Activated T-helper 17 cell treated with anti-CD3 and anti-CD28 coated beads, Interleukin-2, amount 50 U/mL, for 72 hours (primary cell): Measurements from ENCODE around the gene MSN. TPM values are rescaled to one million over a fixed set of nuclear protein-coding genes. Genes with fewer than 3 reads are reported as not detected.
A peak's percentile ranks its signal among the peaks of the same experiment; 100 is the strongest.
"Not testable (repeated sequence)": the region's sequence is repeated elsewhere in the genome, so short reads cannot be mapped to it uniquely, and the experiment has no call there.

Source experiments
- ATAC-seq: fragments of 150-1000 bp; cut with Tn5 transposase; replicated peaks from 2 replicates; pipeline ENCODE4 v1.10.0; 2021; ENCODE audit warnings: mild to moderate bottlenecking, moderate library complexity
- H3K27ac Mint-ChIP-seq: one replicate; pipeline ENCODE4 v1.8.0; 2022; ENCODE audit warnings: mixed read lengths
- H3K27me3 Mint-ChIP-seq: one replicate; pipeline ENCODE4 v1.8.0; 2022; ENCODE audit warnings: mixed read lengths
- H3K36me3 Mint-ChIP-seq: one replicate; pipeline ENCODE4 v1.8.0; 2022; ENCODE audit warnings: low read depth, mild to moderate bottlenecking, mixed read lengths
- H3K4me1 Mint-ChIP-seq: one replicate; pipeline ENCODE4 v1.8.0; 2022; ENCODE audit warnings: mixed read lengths
- H3K4me3 Mint-ChIP-seq: one replicate; pipeline ENCODE4 v1.8.0; 2022; ENCODE audit warnings: mild to moderate bottlenecking, mixed read lengths
- H3K9me3 Mint-ChIP-seq: one replicate; pipeline ENCODE4 v1.8.0; 2022; ENCODE audit warnings: mixed read lengths
- total RNA-seq, 2 donors: library from RNA; stranded (reverse); gene quantifications; one replicate each; pipeline ENCODE4 v1.2.3, GENCODE V29; 2022

The MSN gene
- total RNA-seq, 2 donors from 2014 or later = 436 to 440 TPM

DNA sequence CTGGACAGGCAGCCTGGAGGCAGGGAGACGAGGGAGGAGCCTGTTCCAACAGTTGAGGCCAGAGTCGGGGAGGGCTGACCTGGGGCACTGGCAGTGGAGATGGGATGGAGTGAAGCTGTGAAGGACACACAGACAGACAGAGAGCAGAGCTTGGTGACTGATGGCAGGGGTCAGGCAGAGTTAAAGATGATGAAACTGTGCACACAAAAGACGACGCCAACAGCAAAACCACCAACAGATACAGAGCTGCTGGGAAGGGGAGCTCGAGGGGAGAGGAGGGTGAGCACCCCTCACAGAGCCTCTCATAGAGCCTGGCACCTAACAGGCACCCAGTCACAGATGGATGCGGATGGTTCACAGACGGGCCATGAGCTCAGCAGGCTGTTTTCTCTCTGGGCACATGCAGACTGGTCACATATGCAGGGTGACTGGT lies 10.4 kb upstream of the MSN start:
- peak; percentile 44 for ATAC-seq
- not testable (repeated sequence) for H3K9me3 Mint-ChIP-seq, H3K36me3 Mint-ChIP-seq, H3K27me3 Mint-ChIP-seq
- peaks cover 12% of the 10 kb centered on the region for H3K4me1 Mint-ChIP-seq
- peak overlapping the region; percentile 82 for H3K4me3 Mint-ChIP-seq
- H3K27ac Mint-ChIP-seq = peak overlapping the region; percentile 93

DNA sequence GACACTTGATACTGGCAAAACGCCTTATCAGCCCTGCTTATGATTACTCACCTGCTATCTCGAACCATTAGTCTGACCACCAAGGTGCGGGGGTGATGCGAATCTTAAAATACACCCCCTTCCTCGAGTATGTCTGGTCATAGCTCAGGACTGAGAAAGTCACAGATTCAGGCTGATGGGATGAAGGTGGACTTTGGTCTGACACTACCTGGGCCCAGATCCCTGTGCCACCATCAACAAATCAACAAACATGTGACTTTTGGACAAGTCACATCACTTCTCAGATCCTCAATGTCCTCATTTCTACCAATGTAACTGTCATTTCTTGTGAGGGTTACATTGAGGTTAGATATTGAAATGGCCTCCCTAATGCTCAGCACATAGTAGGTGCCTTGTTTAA lies 9.8 kb upstream of the MSN start:
- H3K9me3 Mint-ChIP-seq = no peaks in the 10 kb centered on the region
- H3K36me3 Mint-ChIP-seq = no peaks in the 10 kb centered on the region
- no peaks in the 10 kb centered on the region for H3K27me3 Mint-ChIP-seq
- peaks cover 12% of the 10 kb centered on the region for H3K4me1 Mint-ChIP-seq
- H3K27ac Mint-ChIP-seq = peak overlapping the region; percentile 50
- ATAC-seq = no peak
- peak overlapping the region; percentile 82 for H3K4me3 Mint-ChIP-seq

DNA sequence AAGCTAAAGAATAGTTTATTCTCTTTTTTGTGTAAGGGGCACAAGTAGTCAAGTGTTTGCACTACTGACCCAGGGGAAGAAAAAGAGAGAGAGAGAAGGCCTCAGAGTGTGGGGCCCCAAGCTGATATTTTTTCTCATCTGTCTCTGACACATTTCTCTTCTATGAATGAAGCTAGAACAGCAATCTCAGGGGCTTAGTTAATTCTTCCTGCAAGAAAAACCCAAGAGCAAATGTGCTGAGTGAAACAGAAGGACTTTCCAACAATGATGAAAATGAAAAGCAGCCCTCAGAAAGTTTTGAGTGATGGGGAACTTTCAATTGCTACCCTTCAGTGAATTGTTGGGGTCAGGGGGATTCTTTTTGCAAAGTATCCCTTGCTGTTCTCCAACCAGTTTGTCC lies 9.2 kb upstream of the MSN start:
- Mint-ChIP-seq H3K4me1 (peaks cover 12% of the 10 kb centered on the region), H3K9me3 (no peaks in the 10 kb centered on the region), H3K4me3 (peak overlapping the region; percentile 82), H3K36me3 (no peaks in the 10 kb centered on the region), H3K27me3 (no peaks in the 10 kb centered on the region), H3K27ac (peak overlapping the region; percentile 50)
- peak; percentile 35 for ATAC-seq

DNA sequence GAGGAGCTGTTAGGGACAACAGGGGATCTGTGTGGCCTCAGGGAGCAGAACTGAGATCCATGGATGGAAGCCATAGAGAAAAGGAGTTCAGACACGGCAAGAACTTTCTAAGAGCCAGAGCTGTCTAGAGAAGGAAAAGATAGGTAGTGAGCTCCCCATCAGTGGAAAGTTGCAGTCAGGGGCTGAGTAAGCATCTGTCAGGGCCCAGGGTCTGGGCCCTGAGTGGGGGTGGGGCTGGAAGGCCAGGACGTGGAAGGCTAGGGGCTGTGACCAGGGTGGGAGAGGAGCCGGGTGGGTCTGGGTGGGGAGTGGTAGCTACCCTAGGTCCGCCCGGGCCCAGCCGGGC lies 324 bp upstream of the MSN start:
- no peaks in the 10 kb centered on the region for H3K27me3 Mint-ChIP-seq

DNA sequence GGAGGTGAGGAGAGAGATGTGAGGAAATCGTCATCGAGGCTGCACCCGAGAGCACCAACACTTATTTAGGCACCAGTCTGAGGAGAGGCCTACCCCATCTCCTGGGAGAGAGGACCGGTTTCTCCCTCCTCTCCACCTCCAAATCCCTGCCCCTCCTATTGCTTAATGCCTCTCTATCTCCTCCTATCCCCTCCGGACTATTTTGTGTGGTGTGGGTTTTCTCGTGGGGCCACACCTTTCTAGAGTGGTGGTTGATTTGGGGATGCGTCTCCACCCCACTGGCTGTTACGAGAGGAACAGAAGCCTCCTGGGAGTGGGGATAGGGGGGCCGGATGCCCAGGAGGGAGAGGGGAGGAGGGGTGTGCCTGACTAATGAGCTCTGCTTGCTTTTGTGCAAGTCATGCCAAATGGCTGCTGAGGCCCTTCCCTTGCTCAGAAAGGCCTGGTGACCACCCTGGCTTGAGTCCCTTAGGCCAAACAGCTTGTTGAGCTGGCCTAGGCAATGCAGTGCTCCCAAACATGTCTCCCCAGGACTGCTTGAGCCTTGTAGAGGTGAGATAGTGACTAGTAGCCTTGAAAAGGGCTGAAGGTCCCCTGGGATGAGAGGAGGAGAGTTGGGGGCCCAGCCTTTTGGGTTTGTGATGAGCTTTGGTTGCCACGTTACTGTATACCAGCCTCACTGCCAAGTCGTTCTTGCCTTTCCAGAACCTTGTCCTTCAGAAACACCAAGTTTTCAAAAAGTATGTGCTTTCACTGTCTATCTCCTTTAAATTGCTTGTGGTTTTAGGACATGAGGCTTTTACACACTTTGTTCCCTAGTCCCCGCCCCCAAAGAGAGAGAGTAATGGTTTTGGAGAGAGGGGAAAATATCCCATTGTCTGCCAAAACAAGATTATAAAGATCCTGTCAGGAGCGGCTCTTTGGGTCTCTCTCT lies 1.2 kb downstream of the MSN start:
- Mint-ChIP-seq H3K4me1 (peaks cover 18% of the 10 kb centered on the region), H3K4me3 (peak overlapping the region; percentile 96), H3K9me3 (no peaks in the 10 kb centered on the region), H3K27ac (peak overlapping the region; percentile 96), H3K27me3 (no peaks in the 10 kb centered on the region), H3K36me3 (peaks cover 65% of the 10 kb centered on the region)
- ATAC-seq = peak; percentile 29

More for the DNA sequence above, 324 bp upstream of the MSN start:
- Mint-ChIP-seq H3K36me3 (peaks cover 50% of the 10 kb centered on the region), H3K4me3 (peak overlapping the region; percentile 96), H3K4me1 (peaks cover 11% of the 10 kb centered on the region), H3K27ac (peak overlapping the region; percentile 96), H3K9me3 (no peaks in the 10 kb centered on the region)
- peak; percentile 52 for ATAC-seq

DNA sequence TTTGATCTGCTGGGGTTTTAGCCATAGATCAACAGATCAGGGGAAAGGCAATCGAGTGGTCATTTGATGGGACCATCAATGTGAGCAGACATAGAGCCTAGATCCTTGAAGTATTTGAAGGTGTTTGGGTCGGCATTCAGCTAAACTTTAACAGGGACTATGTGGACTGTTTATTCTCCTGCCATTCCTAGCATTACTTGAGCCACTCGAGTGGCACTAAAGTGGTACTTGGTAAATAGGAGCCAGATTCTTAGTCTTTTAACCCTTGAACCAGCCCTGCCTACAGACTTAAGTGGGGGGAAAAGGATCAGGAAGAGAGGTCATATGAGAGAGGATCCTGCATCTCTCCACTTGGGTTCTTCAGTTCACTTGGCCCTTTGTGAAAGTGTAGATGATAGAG lies 3.8 kb downstream of the MSN start:
- Mint-ChIP-seq H3K36me3 (peaks cover 91% of the 10 kb centered on the region), H3K27ac (peak overlapping the region; percentile 96), H3K4me3 (peak overlapping the region; percentile 96), H3K9me3 (no peaks in the 10 kb centered on the region), H3K4me1 (peaks cover 29% of the 10 kb centered on the region), H3K27me3 (no peaks in the 10 kb centered on the region)
- no peak for ATAC-seq

DNA sequence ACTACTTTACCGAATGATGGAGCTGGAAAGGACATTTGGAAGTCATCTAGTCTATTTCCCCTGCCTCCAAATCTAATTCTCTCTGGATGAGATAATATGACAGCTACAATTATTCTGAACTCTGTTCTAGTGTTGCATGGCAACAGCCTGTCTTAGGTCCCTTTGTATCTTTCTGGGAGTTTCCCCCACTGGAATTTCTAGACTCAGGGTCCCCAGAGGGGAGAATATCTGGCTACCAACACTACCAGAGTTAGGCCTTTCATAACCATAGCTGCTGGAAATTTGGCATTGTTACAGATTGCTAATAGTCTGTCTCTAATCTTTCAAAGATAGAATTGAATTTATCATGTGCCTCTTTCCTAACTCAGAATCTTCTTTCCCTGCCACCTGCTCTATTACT lies 4.5 kb downstream of the MSN start:
- H3K27ac Mint-ChIP-seq = peak overlapping the region; percentile 96
- H3K4me1 Mint-ChIP-seq = peaks cover 25% of the 10 kb centered on the region
- peaks cover 95% of the 10 kb centered on the region for H3K36me3 Mint-ChIP-seq
- no peak for ATAC-seq
- H3K27me3 Mint-ChIP-seq = no peaks in the 10 kb centered on the region
- H3K4me3 Mint-ChIP-seq = peak overlapping the region; percentile 96
- H3K9me3 Mint-ChIP-seq = no peaks in the 10 kb centered on the region

DNA sequence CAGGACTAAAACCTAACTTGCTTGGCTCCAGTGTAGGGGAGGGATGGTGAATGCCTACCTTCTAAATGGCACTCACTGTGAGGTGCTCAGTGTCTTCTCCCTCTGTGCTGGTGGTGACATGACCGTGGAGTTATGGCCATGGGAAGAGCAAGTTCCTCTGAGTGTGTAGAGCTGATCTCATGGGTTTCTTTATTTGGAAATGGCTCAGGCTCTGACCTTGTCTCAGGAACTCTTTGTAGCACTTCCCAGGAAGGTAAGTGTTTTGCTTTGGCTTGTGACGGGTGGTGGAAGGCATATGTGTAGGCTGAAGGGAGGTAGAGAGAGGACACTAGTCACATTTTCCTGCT lies 6.4 kb downstream of the MSN start:
- ATAC-seq = no peak
- Mint-ChIP-seq H3K4me3 (peak overlapping the region; percentile 96), H3K4me1 (peaks cover 32% of the 10 kb centered on the region), H3K27ac (peak overlapping the region; percentile 96), H3K9me3 (no peaks in the 10 kb centered on the region), H3K27me3 (no peaks in the 10 kb centered on the region), H3K36me3 (peaks cover 99% of the 10 kb centered on the region)

DNA sequence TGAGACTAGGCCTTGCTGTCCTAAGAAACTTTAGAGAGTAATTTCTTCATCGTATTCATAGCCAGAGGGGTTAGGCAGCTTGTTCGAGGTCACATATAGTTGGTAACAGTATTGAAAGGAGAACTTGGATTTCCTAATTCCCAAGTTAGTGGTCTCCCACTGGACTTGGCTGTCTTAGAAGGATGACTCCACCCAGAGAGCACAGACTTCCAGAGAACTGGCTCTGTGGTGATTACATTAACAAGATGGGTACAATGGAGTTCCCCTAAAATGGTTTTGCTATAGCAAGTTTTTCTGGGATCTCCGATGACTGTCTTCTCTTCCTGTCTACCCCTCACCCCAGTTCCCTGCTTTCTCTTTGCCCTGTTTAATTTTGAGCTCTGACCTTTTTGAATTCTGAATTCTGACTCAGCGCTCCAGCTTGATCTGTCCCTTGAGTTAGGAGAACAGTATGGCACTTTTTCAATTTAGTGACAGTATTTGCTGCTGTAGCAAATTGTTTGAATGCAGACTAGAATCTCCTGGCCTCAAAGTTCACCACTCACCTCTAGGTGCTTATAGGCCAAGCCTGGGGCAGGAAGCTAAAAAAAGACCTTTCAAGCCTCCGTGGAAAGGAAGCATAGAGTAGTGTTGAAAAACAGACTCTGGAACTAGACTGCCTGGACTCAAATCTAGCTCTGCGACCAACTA lies 6.9 kb downstream of the MSN start:
- H3K27ac Mint-ChIP-seq = peak overlapping the region; percentile 96
- H3K4me3 Mint-ChIP-seq = peak overlapping the region; percentile 96
- no peaks in the 10 kb centered on the region for H3K9me3 Mint-ChIP-seq
- H3K27me3 Mint-ChIP-seq = no peaks in the 10 kb centered on the region
- peaks cover 37% of the 10 kb centered on the region for H3K4me1 Mint-ChIP-seq
- peak; percentile 56 for ATAC-seq
- peaks cover 99% of the 10 kb centered on the region for H3K36me3 Mint-ChIP-seq

DNA sequence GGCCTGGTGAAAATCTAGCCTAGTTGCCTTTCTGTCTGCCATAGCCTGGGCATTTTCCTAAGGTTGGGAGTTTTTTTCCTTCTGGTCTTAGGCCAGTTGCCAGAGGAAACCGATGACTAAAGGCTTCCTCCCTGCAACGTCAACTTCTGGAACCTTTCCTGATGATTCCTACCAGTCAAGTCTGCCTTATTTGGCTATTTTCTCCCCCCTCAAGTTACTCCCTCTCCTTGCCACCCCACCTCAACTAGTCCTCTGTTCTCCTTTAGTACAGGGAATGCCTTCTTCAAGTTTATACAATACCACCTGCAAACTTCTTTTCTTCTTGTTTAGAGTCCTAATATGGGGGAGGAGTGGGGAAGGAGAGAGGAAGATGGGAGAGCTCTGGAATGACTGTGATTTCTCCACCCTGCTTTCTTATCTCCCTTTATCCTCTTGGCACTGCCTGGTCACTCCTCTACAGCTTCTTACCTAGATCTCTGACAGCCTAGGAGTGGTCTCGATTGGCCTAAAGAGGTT lies 10.6 kb downstream of the MSN start:
- H3K27me3 Mint-ChIP-seq = no peaks in the 10 kb centered on the region
- H3K9me3 Mint-ChIP-seq = no peaks in the 10 kb centered on the region
- H3K27ac Mint-ChIP-seq = peak overlapping the region; percentile 80
- H3K4me1 Mint-ChIP-seq = peaks cover 49% of the 10 kb centered on the region
- peak overlapping the region; percentile 96 for H3K4me3 Mint-ChIP-seq
- peaks cover 99% of the 10 kb centered on the region for H3K36me3 Mint-ChIP-seq
- ATAC-seq = no peak

DNA sequence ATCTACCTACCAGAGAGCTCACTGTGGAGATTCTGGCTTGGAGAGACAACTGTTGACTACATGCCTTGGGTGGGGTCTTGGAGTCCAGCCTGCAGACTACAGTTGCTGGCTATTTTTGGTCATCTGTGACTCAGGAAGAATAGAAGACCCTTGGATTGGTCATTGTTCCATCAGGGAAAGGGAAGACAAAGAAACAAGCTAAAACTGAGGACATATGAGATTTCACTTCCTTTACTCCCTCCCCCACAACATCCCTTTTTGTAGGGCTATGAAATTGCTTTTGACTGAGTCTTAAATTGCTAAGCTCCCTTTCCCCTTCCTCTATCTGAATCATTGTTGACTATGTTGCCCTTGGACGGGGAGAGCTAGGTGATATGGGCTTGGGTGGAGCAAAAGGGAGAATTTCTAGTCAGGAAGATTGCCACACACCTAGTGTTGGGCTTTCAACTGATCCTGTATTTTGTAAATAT lies 11.7 kb downstream of the MSN start:
- Mint-ChIP-seq H3K4me1 (peaks cover 44% of the 10 kb centered on the region), H3K27me3 (no peaks in the 10 kb centered on the region), H3K9me3 (no peaks in the 10 kb centered on the region), H3K36me3 (peaks cover 99% of the 10 kb centered on the region), H3K27ac (peak overlapping the region; percentile 80), H3K4me3 (peak overlapping the region; percentile 96)
- ATAC-seq = peak; percentile 46

DNA sequence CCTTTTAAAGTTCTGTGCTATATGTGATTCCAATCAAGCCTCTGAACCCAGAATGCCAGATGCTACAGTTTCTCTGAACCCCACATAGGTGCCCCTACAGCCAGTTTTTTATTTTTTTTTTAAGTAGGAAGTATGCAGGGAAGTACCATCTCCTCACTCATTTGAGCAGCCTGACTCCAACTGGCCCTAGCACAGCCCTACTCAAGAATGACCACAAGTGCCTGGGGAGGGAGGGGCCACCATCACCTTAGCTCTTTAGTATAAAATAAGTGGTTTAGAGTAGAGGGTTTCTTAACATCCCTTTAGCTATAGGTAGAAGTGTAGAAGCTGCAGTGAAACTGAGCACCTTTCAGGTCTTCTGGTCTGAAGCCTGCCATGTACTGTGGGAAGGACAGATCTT lies 14.4 kb downstream of the MSN start:
- H3K27ac Mint-ChIP-seq = peak overlapping the region; percentile 72
- peaks cover 36% of the 10 kb centered on the region for H3K4me1 Mint-ChIP-seq
- H3K4me3 Mint-ChIP-seq = peak overlapping the region; percentile 96
- H3K27me3 Mint-ChIP-seq = no peaks in the 10 kb centered on the region
- H3K36me3 Mint-ChIP-seq = peaks cover 96% of the 10 kb centered on the region
- H3K9me3 Mint-ChIP-seq = no peaks in the 10 kb centered on the region
- ATAC-seq = no peak

DNA sequence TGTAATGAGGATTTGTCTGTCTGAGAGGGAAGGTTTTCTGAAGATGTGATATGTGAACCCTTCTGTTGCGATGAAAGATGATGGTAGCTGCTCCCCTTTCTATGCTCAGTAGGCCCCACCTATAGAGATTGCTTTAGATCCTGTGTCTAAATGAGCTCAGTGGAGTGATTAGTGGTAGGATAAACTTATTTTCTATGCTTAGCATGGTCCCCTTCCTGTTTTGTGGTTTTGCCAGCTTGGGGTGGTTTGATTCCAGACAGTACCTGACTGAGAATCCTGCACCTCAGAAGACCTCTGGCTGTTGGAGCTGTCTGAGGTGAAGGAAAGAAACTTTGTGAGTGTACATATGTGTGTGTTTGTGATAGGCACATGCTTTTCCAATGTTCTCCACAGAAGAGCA lies 17.7 kb downstream of the MSN start:
- peak overlapping the region; percentile 78 for H3K4me3 Mint-ChIP-seq
- no peaks in the 10 kb centered on the region for H3K27me3 Mint-ChIP-seq
- peak overlapping the region; percentile 99 for H3K27ac Mint-ChIP-seq
- peaks cover 42% of the 10 kb centered on the region for H3K4me1 Mint-ChIP-seq
- peaks cover 97% of the 10 kb centered on the region for H3K36me3 Mint-ChIP-seq
- no peaks in the 10 kb centered on the region for H3K9me3 Mint-ChIP-seq
- ATAC-seq = no peak

DNA sequence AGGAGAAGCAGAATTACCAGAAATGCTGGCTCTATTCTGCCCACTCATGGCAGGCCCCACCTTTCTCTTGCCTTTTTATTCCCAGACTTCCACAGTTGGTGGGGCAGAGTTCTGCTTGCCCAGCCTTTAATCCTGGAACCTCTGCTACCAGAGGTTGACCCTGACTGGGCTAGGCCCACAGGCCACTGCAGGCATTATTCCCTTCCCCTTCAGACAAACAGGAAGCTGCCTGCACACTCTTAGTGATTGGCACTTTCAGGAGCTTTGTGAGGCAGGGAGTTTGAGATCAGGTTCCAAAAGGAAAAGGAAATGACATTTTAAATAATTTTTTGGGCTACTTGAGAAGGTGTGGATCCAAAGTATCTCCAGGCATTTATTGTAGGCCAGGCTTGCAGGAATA lies 18.8 kb downstream of the MSN start:
- ATAC-seq = no peak
- Mint-ChIP-seq H3K36me3 (peaks cover 96% of the 10 kb centered on the region), H3K27me3 (no peaks in the 10 kb centered on the region), H3K4me3 (peak overlapping the region; percentile 78), H3K9me3 (no peaks in the 10 kb centered on the region), H3K4me1 (peaks cover 41% of the 10 kb centered on the region), H3K27ac (peak overlapping the region; percentile 99)

DNA sequence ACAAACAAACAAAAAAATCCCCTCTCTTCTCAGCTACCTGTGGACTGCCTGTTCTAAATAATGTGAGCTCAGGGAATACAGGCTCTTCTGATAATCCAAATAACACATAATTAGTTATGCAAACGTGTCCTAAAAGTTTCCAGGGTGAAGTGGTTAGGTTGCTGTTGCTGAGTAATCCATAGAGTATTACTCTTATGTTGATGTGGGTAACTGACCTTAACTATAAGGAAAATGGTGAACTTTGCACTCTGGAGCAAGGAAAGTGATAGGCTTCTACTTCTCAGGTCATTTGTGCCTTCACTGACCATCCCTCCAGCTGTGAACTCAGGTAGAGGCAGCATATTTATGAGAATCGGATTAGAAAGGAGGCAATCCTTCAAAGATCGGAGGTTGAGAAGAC lies 19.9 kb downstream of the MSN start:
- Mint-ChIP-seq H3K9me3 (no peaks in the 10 kb centered on the region), H3K4me3 (peak overlapping the region; percentile 78)

More for the DNA sequence above, 19.9 kb downstream of the MSN start:
- peaks cover 96% of the 10 kb centered on the region for H3K36me3 Mint-ChIP-seq
- H3K27ac Mint-ChIP-seq = peak overlapping the region; percentile 99
- H3K27me3 Mint-ChIP-seq = no peaks in the 10 kb centered on the region
- H3K4me1 Mint-ChIP-seq = peaks cover 42% of the 10 kb centered on the region
- peak; percentile 57 for ATAC-seq
